Endothelial cell of umbilical vein (primary cell): ENCODE results near the gene BIN1. TPM values are rescaled to one million over a fixed set of nuclear protein-coding genes. Genes with fewer than 3 reads are reported as not detected.

Experiments used
- BruUV-seq: library from RNA; stranded (reverse); fragments of 400-500 nt; replicated peaks from 2 replicates; lab custom pipeline; 2021; lab: Mats Ljungman, UMichigan
- CTCF ChIA-PET: fragments of 300-600, 350-600 bp; sonication (Branson Sonifier 250); formaldehyde crosslinking; loops from one replicate; lab custom pipeline; 2021; ENCODE audit warnings: antibody characterized with exemption, inconsistent platforms; lab: Charles Lee
- POLR2A ChIA-PET: fragments of 300-600, 350-600 bp; sonication (Branson Sonifier 250); formaldehyde crosslinking; loops from one replicate; lab custom pipeline; 2021; ENCODE audit warnings: antibody characterized with exemption, inconsistent platforms; lab: Charles Lee
- DNase-seq: peaks from one replicate; pipeline ENCODE4 v3.0.0-alpha.2; 2011; ENCODE audit warnings: low read depth, low spot score
- FAIRE-seq: peaks from 2 replicates; lab custom pipeline; 2011; peaks lifted over from hg19 to GRCh38; lab: Jason Lieb, UNC
- H2AFZ ChIP-seq: 2 replicates; pipeline ENCODE4 v1.6.0; 2012; ENCODE audit warnings: low read depth, low read length, control low read depth, inconsistent platforms
- H3K27ac ChIP-seq: 2 replicates; pipeline ENCODE4 v1.5.1; 2011; ENCODE audit warnings: low read depth, mild to moderate bottlenecking, control low read depth, low read length, moderate library complexity; ENCODE audit not compliant: insufficient read depth
- H3K27me3 ChIP-seq, 2 experiments: 2 replicates each; pipeline versions ENCODE4 v1.6.0 to v1.6.1; 2011; ENCODE audit warnings: low read length in 2 of 2, mixed read lengths in 1 of 2; ENCODE audit not compliant: control insufficient read depth in 2 of 2, insufficient read depth in 2 of 2
- H3K36me3 ChIP-seq, 2 experiments: 2 replicates in 1 of 2; 3 replicates in 1 of 2; pipeline ENCODE4 v1.5.1; 2011; ENCODE audit warnings: low read length in 2 of 2, mild to moderate bottlenecking in 1 of 2, moderate library complexity in 1 of 2; ENCODE audit not compliant: control insufficient read depth in 2 of 2, insufficient read depth in 2 of 2; ENCODE audit errors: extremely low read depth in 1 of 2
- H3K4me1 ChIP-seq: 3 replicates; pipeline ENCODE4 v1.5.1; 2011; ENCODE audit warnings: mild to moderate bottlenecking, low read length; ENCODE audit not compliant: control insufficient read depth, insufficient read depth; ENCODE audit errors: extremely low read depth
- H3K4me2 ChIP-seq: 2 replicates; pipeline ENCODE4 v1.6.1; 2011; ENCODE audit warnings: low read length, control low read depth, mixed read lengths; ENCODE audit not compliant: insufficient read depth
- H3K4me3 ChIP-seq, 3 experiments: fragments of 200-600 bp in 1 of 3; sonication (generic), shearing (Covaris generic) in 1 of 3; replicated peaks in 1 of 3; 2 replicates each; pipeline ENCODE4 v1.5.1; 2011 to 2016; ENCODE audit warnings: control low read depth in 3 of 3, low read length in 3 of 3, mild to moderate bottlenecking in 2 of 3, inconsistent platforms in 1 of 3, low read depth in 1 of 3, moderate library complexity in 1 of 3; ENCODE audit not compliant: insufficient read depth in 1 of 3
- H3K79me2 ChIP-seq: 2 replicates; pipeline ENCODE4 v1.6.0; 2012; ENCODE audit warnings: low read length, inconsistent platforms; ENCODE audit not compliant: control insufficient read depth, insufficient read depth
- H3K9ac ChIP-seq: replicated peaks from 2 replicates; pipeline ENCODE3; 2011; ENCODE audit warnings: low read length, control low read depth; ENCODE audit not compliant: insufficient read depth; ENCODE audit errors: extremely low read depth
- H3K9me1 ChIP-seq: replicated peaks from 3 replicates; pipeline ENCODE4 v1.6.0; 2011; ENCODE audit warnings: mild to moderate bottlenecking, low read length; ENCODE audit not compliant: control insufficient read depth, insufficient read depth; ENCODE audit errors: extremely low read depth
- H3K9me3 ChIP-seq: replicated peaks from 2 replicates; pipeline ENCODE4 v1.5.1; 2012; ENCODE audit warnings: low read length, inconsistent platforms; ENCODE audit not compliant: control insufficient read depth, insufficient read depth
- H4K20me1 ChIP-seq: replicated peaks from 2 replicates; pipeline ENCODE3; 2011; ENCODE audit warnings: mild to moderate bottlenecking, low read length; ENCODE audit not compliant: control insufficient read depth, insufficient read depth; ENCODE audit errors: extremely low read depth
- CTCF ChIP-seq, 2 donors: IDR thresholded peaks; 1 replicate in 1 of 2; 2 replicates in 1 of 2; pipeline ENCODE4 v1.5.1; 2011; ENCODE audit warnings: low read length in 2 of 2, mild to moderate bottlenecking in 2 of 2, moderate library complexity in 2 of 2, control low read depth in 1 of 2, inconsistent platforms in 1 of 2, low read depth in 1 of 2; ENCODE audit not compliant: insufficient read depth in 1 of 2; ENCODE audit errors: extremely low read depth in 1 of 2
- EZH2 ChIP-seq: IDR thresholded peaks from 2 replicates; pipeline ENCODE4 v1.6.1; 2012; ENCODE audit warnings: borderline replicate concordance, low read depth, mild to moderate bottlenecking, moderate library complexity, low read length, inconsistent platforms; ENCODE audit not compliant: severe bottlenecking
- FOS ChIP-seq: IDR thresholded peaks from 2 replicates; pipeline ENCODE4 v1.6.1; 2011; ENCODE audit warnings: mild to moderate bottlenecking, low read length, moderate library complexity, borderline replicate concordance; ENCODE audit not compliant: insufficient read depth
- GATA2 ChIP-seq: IDR thresholded peaks from 2 replicates; pipeline ENCODE4 v1.7.0; 2011; ENCODE audit warnings: low read depth, mild to moderate bottlenecking, moderate library complexity, mixed read lengths, low read length; ENCODE audit not compliant: insufficient read length, insufficient read depth
- MAX ChIP-seq: IDR thresholded peaks from 2 replicates; pipeline ENCODE4 v1.6.1; 2011; ENCODE audit not compliant: insufficient read depth, insufficient read length
- MYC ChIP-seq: IDR thresholded peaks from one replicate; pipeline ENCODE4 v1.6.1; 2011; ENCODE audit warnings: mild to moderate bottlenecking, low read depth, low read length
- POLR2A ChIP-seq: IDR thresholded peaks from 2 replicates; pipeline ENCODE4 v1.6.1; 2012; ENCODE audit warnings: low read depth, mild to moderate bottlenecking, control low read depth, low read length
- POLR2AphosphoS5 ChIP-seq: IDR thresholded peaks from 2 replicates; pipeline ENCODE4 v1.6.1; 2012; ENCODE audit warnings: low read depth, mild to moderate bottlenecking, control low read depth, low read length, moderate library complexity; ENCODE audit not compliant: insufficient read depth
- dilution Hi-C: fragments of 300-500 bp; cut with MboI; formaldehyde crosslinking; loops from one replicate; pipeline ENCODE4 v1.15.0; 2019; ENCODE audit warnings: low sequenced_read_pairs; ENCODE audit not compliant: extremely low pct_ligation_motif_present
- intact Hi-C: fragments of 100-400 bp; cut with micrococcal nuclease; formaldehyde crosslinking; loops from one replicate; pipeline ENCODE4 v1.10.0; 2022
- polyA plus RNA-seq, 4 experiments: library from polyadenylated mRNA; depleted of rRNA in 3 of 4; stranded (reverse) in 3 of 4; unstranded in 1 of 4; fragments of >200 nt; gene quantifications; 2 replicates each; pipeline versions ENCODE4 v1.2.1 to v1.2.3, GENCODE V29; 2011 to 2012; ENCODE audit warnings: missing spikeins in 1 of 4
- total RNA-seq: library from RNA; stranded (reverse); gene quantifications from 2 replicates; pipeline ENCODE4 v1.2.3, GENCODE V29; 2021

Gene BIN1
- total and polyA plus RNA-seq, 2 donors (not counting 3 experiments of a cell fraction or from before 2014, with no cell fraction given), result 26.3 to 36.9 TPM

GRCh38 chr2:127096718-127097470 is 10.1 kb downstream of the BIN1 start:
- H2AFZ ChIP-seq, result no peak overlapping the region
- no peak for DNase-seq
- intact Hi-C loops (no loop called here), dilution Hi-C loops (no loop called here)
- H3K4me3 ChIP-seq, result no peak overlapping the region
- no peaks in the 10 kb centered on the region for H3K36me3 ChIP-seq
- peaks cover 11% of the 10 kb centered on the region for H3K4me1 ChIP-seq
- no peaks in the 10 kb centered on the region for H4K20me1 ChIP-seq
- H3K9me1 ChIP-seq, result no peaks in the 10 kb centered on the region
- FAIRE-seq, result no peak
- no TSS peak for BruUV-seq
- POLR2A ChIA-PET, result no interaction called here
- peaks cover 4% of the 10 kb centered on the region for H3K79me2 ChIP-seq
- no peaks in the 10 kb centered on the region for H3K27me3 ChIP-seq
- H3K27ac ChIP-seq, result no peak overlapping the region
- no peak overlapping the region for H3K4me2 ChIP-seq
- CTCF ChIA-PET, result interaction anchor here (0.7 to 1.8 kb wide), 4 partner anchors 9 to 29 kb away, joined by 3 to 9 read pairs (median 4); partner anchors contain the start of gene BIN1
- no peak for TF ChIP-seq GATA2
- no peak for TF ChIP-seq MAX
- no peak for TF ChIP-seq POLR2A
- TF ChIP-seq MYC, result no peak
- TF ChIP-seq POLR2AphosphoS5, result no peak
- no peak for TF ChIP-seq FOS
- TF ChIP-seq EZH2, result no peak
- TF ChIP-seq CTCF (IDR thresholded peaks at IDR 0.05; ENCODE audit: extremely low read depth in 1 of 2, insufficient read depth in 1 of 2, low read depth in 1 of 2, low read length in 2 of 2), result no peak
- H3K9me3 ChIP-seq, result no peaks in the 10 kb centered on the region
- no peak overlapping the region for H3K9ac ChIP-seq
